COLO829 (cell line): ENCODE measurements around the gene ERBB2.
A peak's percentile ranks its signal among the peaks of the same experiment; 100 is the strongest.

ENCODE experiments used
- DNase-seq: peaks from one replicate; pipeline ENCODE4 v3.0.0; 2012; ENCODE audit warnings: low spot score

The ERBB2 gene

GRCh38 chr17:39665642-39666224 lies 34.1 kb upstream of the ERBB2 start:
- DNase-seq, result no peak

- no peak for DNase-seq
Observed at GRCh38 chr17:39666231-39666600, 33.6 kb upstream of the ERBB2 start.

- DNase-seq, result no peak
Observed at GRCh38 chr17:39666601-39667261, 33.1 kb upstream of the ERBB2 start.

- DNase-seq, result no peak
Observed at GRCh38 chr17:39667262-39667944, 32.5 kb upstream of the ERBB2 start.

GRCh38 chr17:39667945-39668924 lies 31.6 kb upstream of the ERBB2 start, which contains the start of gene PNMT:
PNMT (plus strand) TSS chr17:39668453; CDS start chr17:39668476, 23 bp downstream.
- DNase-seq, result peak; percentile 35

- no peak for DNase-seq
Observed at GRCh38 chr17:39669897-39670735, 29.7 kb upstream of the ERBB2 start.

GRCh38 chr17:39670746-39671145 lies 29.1 kb upstream of the ERBB2 start:
- no peak for DNase-seq

GRCh38 chr17:39671651-39672521 lies 28.0 kb upstream of the ERBB2 start:
- DNase-seq, result no peak

GRCh38 chr17:39672522-39673334 lies 27.1 kb upstream of the ERBB2 start:
- DNase-seq, result no peak

- no peak for DNase-seq
Observed at GRCh38 chr17:39673335-39674081, 26.4 kb upstream of the ERBB2 start.

GRCh38 chr17:39674179-39674578 lies 25.7 kb upstream of the ERBB2 start:
- DNase-seq, result no peak

- DNase-seq, result no peak
Observed at GRCh38 chr17:39674702-39675389, 25.0 kb upstream of the ERBB2 start.

GRCh38 chr17:39675390-39676082 lies 24.3 kb upstream of the ERBB2 start:
- no peak for DNase-seq

- DNase-seq, result no peak
Observed at GRCh38 chr17:39676198-39676819, 23.6 kb upstream of the ERBB2 start.

GRCh38 chr17:39677072-39677471 lies 22.8 kb upstream of the ERBB2 start:
- DNase-seq, result no peak

- no peak for DNase-seq
Observed at GRCh38 chr17:39677542-39678339, 22.1 kb upstream of the ERBB2 start.
